GM23248 (cell line): Measurements from ENCODE around the gene ISOC2. TPM values are rescaled to one million over a fixed set of nuclear protein-coding genes. Genes with fewer than 3 reads are reported as not detected.

Source experiments
- DNase-seq: peaks from one replicate; pipeline ENCODE4 v3.0.0-alpha.2; 2015
- H2AFZ ChIP-seq: fragments of 200-600 bp; sonication (generic); 2 replicates; pipeline ENCODE4 v1.6.1; 2016; ENCODE audit warnings: antibody characterized with exemption
- H3F3A ChIP-seq: fragments of 200-600 bp; sonication (generic); 2 replicates; pipeline ENCODE4 v1.6.1; 2016; ENCODE audit warnings: mild to moderate bottlenecking, antibody characterized with exemption, mixed run types; ENCODE audit not compliant: insufficient read depth
- H3K27ac ChIP-seq: fragments of 200-600 bp; sonication (generic); 2 replicates; pipeline ENCODE4 v1.5.1; 2016; ENCODE audit warnings: mild to moderate bottlenecking
- H3K27me3 ChIP-seq: fragments of 200-600 bp; sonication (generic); replicated peaks from 2 replicates; pipeline ENCODE4 v1.6.1; 2016; ENCODE audit warnings: mild to moderate bottlenecking; ENCODE audit not compliant: insufficient read depth
- H3K36me3 ChIP-seq: fragments of 200-600 bp; sonication (generic); 2 replicates; pipeline ENCODE4 v1.6.1; 2016; ENCODE audit warnings: low read depth, mild to moderate bottlenecking
- H3K4me1 ChIP-seq: fragments of 200-600 bp; sonication (generic); 2 replicates; pipeline ENCODE4 v1.6.1; 2016; ENCODE audit warnings: mild to moderate bottlenecking; ENCODE audit not compliant: insufficient read depth
- H3K4me2 ChIP-seq: fragments of 200-600 bp; sonication (generic); one replicate; pipeline ENCODE4 v1.6.1; 2016; ENCODE audit warnings: mild to moderate bottlenecking; ENCODE audit not compliant: unreplicated experiment
- H3K4me3 ChIP-seq: fragments of 200-600 bp; sonication (generic); 2 replicates; pipeline ENCODE4 v1.5.1; 2016; ENCODE audit warnings: mild to moderate bottlenecking
- H3K79me2 ChIP-seq: fragments of 200-600 bp; sonication (generic); 2 replicates; pipeline ENCODE4 v1.6.1; 2016; ENCODE audit warnings: mild to moderate bottlenecking; ENCODE audit not compliant: insufficient read depth
- H3K9ac ChIP-seq: fragments of 200-600 bp; sonication (generic); 2 replicates; pipeline ENCODE4 v1.6.1; 2016; ENCODE audit warnings: mild to moderate bottlenecking
- H3K9me2 ChIP-seq: fragments of 200-600 bp; sonication (generic); 2 replicates; pipeline ENCODE4 v1.6.1; 2016; ENCODE audit warnings: mixed run types, mild to moderate bottlenecking, moderate library complexity; ENCODE audit not compliant: insufficient read depth
- H3K9me3 ChIP-seq: fragments of 200-600 bp; sonication (generic); one replicate; pipeline ENCODE4 v1.6.1; 2017; ENCODE audit warnings: low read depth
- H4K20me1 ChIP-seq: fragments of 200-600 bp; sonication (generic); 2 replicates; pipeline ENCODE4 v1.6.0; 2016; ENCODE audit not compliant: insufficient read depth
- EZH2 ChIP-seq: fragments of 200-600 bp; sonication (generic); IDR thresholded peaks from 2 replicates; pipeline ENCODE4 v1.6.1; 2018; ENCODE audit warnings: antibody characterized with exemption, mild to moderate bottlenecking; ENCODE audit not compliant: insufficient read depth, poor library complexity, severe bottlenecking
- EZH2phosphoT487 ChIP-seq: fragments of 200-600 bp; sonication (generic); IDR thresholded peaks from 2 replicates; pipeline ENCODE4 v1.6.1; 2018; ENCODE audit warnings: antibody characterized with exemption, moderate library complexity, mild to moderate bottlenecking, low read depth; ENCODE audit not compliant: insufficient read depth
- WGBS, 2 experiments: methylation state at CpG; one replicate each; pipeline ENCODE4 v1.1.6; 2015 to 2017; ENCODE audit warnings: low lambda C conversion rate in 2 of 2, low coverage in 1 of 2; ENCODE audit errors: missing lambda C conversion rate in 2 of 2; 5-methylcytosine and 5-hydroxymethylcytosine counted together
- in situ Hi-C: fragments of 300-500 bp; cut with MboI; formaldehyde crosslinking; loops from 2 replicates; pipeline ENCODE4 v1.15.0; 2020
- polyA plus RNA-seq: library from polyadenylated mRNA; unstranded; fragments of >200 nt; fragmentation: Nextera tagmentation; extraction: Ambion mirVana; gene quantifications from 2 replicates; pipeline ENCODE4 v1.2.1, GENCODE V29; 2016
- total RNA-seq: library from RNA; depleted of rRNA; stranded (reverse); fragments of >200 nt; shearing (Covaris generic); gene quantifications from 2 replicates; pipeline ENCODE4 v1.2.3, GENCODE V29; 2014

Gene ISOC2
- total and polyA plus RNA-seq, 2 experiments from 2014 or later: 34.0 to 103 TPM

DNA sequence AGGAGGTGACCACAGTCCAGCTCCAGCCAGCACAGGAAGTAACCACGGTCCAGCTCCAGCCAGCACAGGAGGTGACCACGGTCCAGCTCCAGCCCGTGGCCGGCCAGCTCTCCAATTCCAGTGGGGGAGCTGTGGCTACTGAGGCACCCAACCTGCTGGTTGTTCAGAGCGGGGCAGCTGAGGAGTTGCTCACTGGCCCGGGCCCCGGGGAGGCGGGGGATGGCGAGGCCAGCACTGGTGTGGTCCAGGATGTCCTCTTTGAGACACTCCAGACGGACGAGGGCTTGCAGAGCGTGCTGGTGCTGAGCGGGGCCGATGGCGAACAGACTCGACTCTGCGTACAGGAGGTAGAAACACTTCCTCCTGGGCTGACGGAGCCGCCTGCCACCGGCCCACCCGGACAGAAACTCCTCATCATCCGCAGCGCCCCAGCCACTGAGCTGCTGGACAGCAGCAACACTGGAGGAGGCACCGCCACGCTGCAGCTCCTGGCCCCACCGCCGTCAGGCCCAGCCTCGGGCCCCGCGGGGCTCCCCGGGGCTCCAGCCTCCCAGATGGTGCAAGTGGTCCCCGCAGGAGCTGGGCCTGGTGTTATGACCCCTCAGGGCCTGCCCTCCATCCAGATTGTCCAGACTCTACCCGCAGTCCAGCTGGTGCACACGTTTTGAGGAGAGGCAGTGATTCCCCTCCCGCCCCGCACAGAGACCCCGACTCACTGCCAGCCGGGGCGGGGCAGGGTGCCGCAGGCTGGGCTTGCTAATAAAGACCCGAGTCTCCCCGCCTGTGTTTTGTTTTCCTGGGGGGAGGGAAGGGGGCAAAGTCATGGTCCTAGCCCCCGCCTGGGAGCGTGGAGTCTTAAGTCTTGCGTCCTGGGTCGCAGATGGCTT is 22.5 kb upstream of the ISOC2 start:
- Histone ChIP-seq H3K27me3 (no peaks in the 10 kb centered on the region), H3K79me2 (peaks cover 18% of the 10 kb centered on the region), H2AFZ (no peak overlapping the region), H3K9ac (peak overlapping the region; percentile 86), H3K9me3 (no peaks in the 10 kb centered on the region), H3K4me3 (peak overlapping the region; percentile 80), H3K36me3 (no peaks in the 10 kb centered on the region), H4K20me1 (no peaks in the 10 kb centered on the region), H3K4me1 (peaks cover 24% of the 10 kb centered on the region), H3K27ac (peak overlapping the region; percentile 97), H3K4me2 (peak overlapping the region; percentile 81), H3F3A (peaks cover 12% of the 10 kb centered on the region), H3K9me2 (no peaks in the 10 kb centered on the region)
- no peak for TF ChIP-seq EZH2phosphoT487
- TF ChIP-seq EZH2: no peak
- in situ Hi-C loops: no loop called here
- WGBS, 2 experiments: 86% methylated on average over 40 to 44 of the region's 46 CpGs
- DNase-seq: no peak

DNA sequence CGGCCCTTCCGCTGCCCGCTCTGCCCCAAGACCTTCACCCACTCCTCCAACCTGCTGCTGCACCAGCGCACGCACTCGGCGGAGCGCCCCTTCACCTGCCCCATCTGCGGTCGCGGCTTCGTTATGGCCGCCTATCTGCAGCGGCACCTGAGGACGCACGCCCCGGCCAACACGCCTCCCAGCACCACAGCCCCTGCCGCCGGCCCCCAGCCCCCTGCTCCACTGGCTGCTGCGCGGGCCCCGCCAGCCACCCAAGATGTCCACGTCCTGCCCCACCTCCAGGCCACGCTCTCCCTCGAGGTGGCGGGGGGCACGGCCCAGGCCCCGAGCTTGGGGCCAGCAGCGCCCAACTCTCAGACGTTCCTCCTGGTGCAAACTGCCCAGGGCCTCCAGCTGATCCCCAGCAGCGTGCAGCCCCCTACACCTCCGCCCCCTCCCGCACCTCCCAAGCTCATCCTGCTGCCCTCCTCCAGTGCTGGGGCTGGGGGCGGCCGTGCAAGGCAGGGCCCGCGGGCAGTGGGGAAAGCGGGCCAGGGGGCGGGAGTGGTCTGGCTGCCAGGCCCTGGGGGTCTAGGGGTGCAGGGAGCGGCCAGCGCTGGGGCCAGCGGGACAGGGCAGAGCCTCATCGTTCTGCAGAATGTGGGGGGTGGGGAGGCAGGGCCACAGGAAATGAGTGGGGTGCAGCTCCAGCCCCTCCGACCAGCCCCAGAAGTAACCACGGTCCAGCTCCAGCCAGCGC is 21.7 kb upstream of the ISOC2 start:
- H3K4me2 ChIP-seq: no peak overlapping the region
- peaks cover 26% of the 10 kb centered on the region for H3K79me2 ChIP-seq
- no peak overlapping the region for H3K9ac ChIP-seq
- no peaks in the 10 kb centered on the region for H4K20me1 ChIP-seq
- H3K36me3 ChIP-seq: no peaks in the 10 kb centered on the region
- H3K27me3 ChIP-seq: no peaks in the 10 kb centered on the region
- no peak overlapping the region for H3K27ac ChIP-seq
- H3K4me1 ChIP-seq: peaks cover 21% of the 10 kb centered on the region
- DNase-seq: no peak
- H2AFZ ChIP-seq: no peak overlapping the region
- in situ Hi-C loops: no loop called here
- no peaks in the 10 kb centered on the region for H3K9me3 ChIP-seq
- 94 to 95% methylated on average over 16 to 47 of the region's 47 CpGs for WGBS, 2 experiments
- H3K9me2 ChIP-seq: no peaks in the 10 kb centered on the region
- H3K4me3 ChIP-seq: no peak overlapping the region
- H3F3A ChIP-seq: peaks cover 12% of the 10 kb centered on the region
- TF ChIP-seq EZH2phosphoT487 (no peak), EZH2 (no peak)

DNA sequence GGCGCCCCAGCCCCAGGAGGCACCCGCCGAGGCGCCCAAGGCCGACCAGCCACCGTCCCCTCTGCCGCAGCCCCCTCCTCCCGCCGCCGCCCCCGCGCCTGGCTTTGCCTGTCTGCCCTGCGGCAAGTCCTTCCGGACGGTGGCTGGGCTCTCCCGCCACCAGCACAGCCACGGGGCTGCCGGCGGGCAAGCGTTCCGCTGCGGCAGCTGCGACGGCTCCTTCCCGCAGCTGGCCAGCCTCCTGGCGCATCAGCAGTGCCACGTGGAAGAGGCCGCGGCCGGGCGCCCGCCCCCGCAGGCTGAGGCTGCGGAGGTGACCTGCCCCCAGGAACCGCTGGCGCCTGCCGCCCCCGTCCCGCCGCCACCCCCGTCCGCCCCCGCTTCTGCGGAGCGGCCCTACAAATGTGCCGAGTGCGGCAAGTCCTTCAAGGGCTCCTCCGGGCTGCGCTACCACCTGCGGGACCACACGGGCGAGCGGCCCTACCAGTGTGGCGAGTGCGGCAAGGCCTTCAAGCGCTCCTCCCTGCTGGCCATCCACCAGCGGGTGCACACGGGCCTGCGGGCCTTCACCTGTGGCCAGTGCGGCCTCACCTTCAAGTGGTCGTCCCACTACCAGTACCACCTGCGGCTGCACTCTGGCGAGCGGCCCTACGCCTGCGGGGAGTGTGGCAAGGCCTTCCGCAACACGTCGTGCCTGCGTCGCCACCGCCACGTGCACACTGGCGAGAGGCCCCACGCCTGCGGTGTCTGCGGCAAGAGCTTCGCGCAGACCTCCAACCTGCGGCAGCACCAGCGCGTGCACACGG is 20.9 kb upstream of the ISOC2 start:
- H3K4me1 ChIP-seq: peaks cover 27% of the 10 kb centered on the region
- in situ Hi-C loops: no loop called here
- H3K36me3 ChIP-seq: no peaks in the 10 kb centered on the region
- 93 to 97% methylated on average over 27 to 82 of the region's 83 CpGs for WGBS, 2 experiments
- H3K4me3 ChIP-seq: no peak overlapping the region
- no peak overlapping the region for H3K9ac ChIP-seq
- TF ChIP-seq EZH2phosphoT487: no peak
- TF ChIP-seq EZH2: no peak
- H3K27ac ChIP-seq: no peak overlapping the region
- H3K27me3 ChIP-seq: no peaks in the 10 kb centered on the region
- no peaks in the 10 kb centered on the region for H3K9me2 ChIP-seq
- H3K9me3 ChIP-seq: no peaks in the 10 kb centered on the region
- no peaks in the 10 kb centered on the region for H4K20me1 ChIP-seq
- no peak for DNase-seq
- peaks cover 34% of the 10 kb centered on the region for H3K79me2 ChIP-seq
- H2AFZ ChIP-seq: no peak overlapping the region
- peaks cover 12% of the 10 kb centered on the region for H3F3A ChIP-seq
- H3K4me2 ChIP-seq: no peak overlapping the region

DNA sequence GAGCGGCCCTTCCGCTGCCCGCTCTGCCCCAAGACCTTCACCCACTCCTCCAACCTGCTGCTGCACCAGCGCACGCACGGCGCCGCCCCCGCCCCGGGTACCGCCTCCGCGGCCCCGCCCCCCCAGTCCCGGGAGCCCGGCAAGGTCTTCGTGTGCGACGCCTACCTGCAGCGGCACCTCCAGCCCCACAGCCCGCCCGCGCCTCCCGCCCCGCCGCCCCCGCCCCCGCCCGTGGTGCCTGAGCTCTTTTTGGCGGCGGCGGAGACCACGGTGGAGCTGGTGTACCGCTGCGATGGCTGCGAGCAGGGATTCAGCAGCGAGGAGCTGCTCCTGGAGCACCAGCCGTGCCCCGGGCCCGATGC is 20.3 kb upstream of the ISOC2 start:
- peaks cover 6% of the 10 kb centered on the region; the same call in 1 of the 2 replicates for H3F3A ChIP-seq
- in situ Hi-C loops: no loop called here
- no peak overlapping the region for H3K4me2 ChIP-seq
- no peaks in the 10 kb centered on the region for H3K36me3 ChIP-seq
- H2AFZ ChIP-seq: no peak overlapping the region
- peaks cover 21% of the 10 kb centered on the region for H3K4me1 ChIP-seq
- WGBS, 2 experiments: 81 to 100% methylated on average over 1 to 39 of the region's 40 CpGs
- DNase-seq: no peak
- TF ChIP-seq EZH2: no peak
- TF ChIP-seq EZH2phosphoT487: no peak
- peaks cover 36% of the 10 kb centered on the region for H3K79me2 ChIP-seq
- no peak overlapping the region for H3K4me3 ChIP-seq
- no peak overlapping the region for H3K9ac ChIP-seq
- no peak overlapping the region for H3K27ac ChIP-seq
- no peaks in the 10 kb centered on the region for H3K9me3 ChIP-seq
- H4K20me1 ChIP-seq: no peaks in the 10 kb centered on the region
- H3K27me3 ChIP-seq: no peaks in the 10 kb centered on the region
- no peaks in the 10 kb centered on the region for H3K9me2 ChIP-seq
